Smooth muscle cell (in vitro differentiated cells): Measurements from ENCODE around the gene RIPK1. TPM values are rescaled to one million over a fixed set of nuclear protein-coding genes. Genes with fewer than 3 reads are reported as not detected.

Experiments used
- DNase-seq: peaks from one replicate; lab custom pipeline; 2025; ENCODE audit not compliant: unreplicated experiment; lab: John Stamatoyannopoulos, UW
- H2AFZ ChIP-seq: fragments of 200-600 bp; sonication (generic); 2 replicates; pipeline ENCODE4 v1.6.0; 2016; ENCODE audit warnings: antibody characterized with exemption, low read depth, mild to moderate bottlenecking
- H3F3A ChIP-seq: fragments of 200-600 bp; sonication (generic); 2 replicates; pipeline ENCODE4 v1.6.0; 2017; ENCODE audit warnings: antibody characterized with exemption, low read depth
- H3K27ac ChIP-seq: fragments of 200-600 bp; sonication (generic); 2 replicates; pipeline ENCODE4 v1.5.1; 2016; ENCODE audit warnings: low read depth, mild to moderate bottlenecking
- H3K27me3 ChIP-seq: fragments of 200-600 bp; sonication (generic); 2 replicates; pipeline ENCODE4 v1.6.1; 2016; ENCODE audit warnings: low read depth, mild to moderate bottlenecking
- H3K36me3 ChIP-seq: fragments of 200-600 bp; sonication (generic); 2 replicates; pipeline ENCODE4 v1.5.1; 2016; ENCODE audit warnings: low read depth
- H3K4me1 ChIP-seq: fragments of 200-600 bp; sonication (generic); 2 replicates; pipeline ENCODE4 v1.5.1; 2016; ENCODE audit warnings: low read depth
- H3K4me2 ChIP-seq: fragments of 200-600 bp; sonication (generic); 2 replicates; pipeline ENCODE4 v1.6.0; 2016; ENCODE audit warnings: mild to moderate bottlenecking
- H3K4me3 ChIP-seq: fragments of 200-600 bp; sonication (generic); 2 replicates; pipeline ENCODE4 v1.5.1; 2016; ENCODE audit warnings: mild to moderate bottlenecking
- H3K79me2 ChIP-seq: fragments of 200-600 bp; sonication (generic); 2 replicates; pipeline ENCODE4 v1.6.0; 2016; ENCODE audit warnings: low read depth, mild to moderate bottlenecking
- H3K9ac ChIP-seq: fragments of 200-600 bp; sonication (generic); 2 replicates; pipeline ENCODE4 v1.6.0; 2016; ENCODE audit warnings: low read depth
- H3K9me3 ChIP-seq: fragments of 200-600 bp; sonication (generic); replicated peaks from 2 replicates; pipeline ENCODE4 v1.5.1; 2016; ENCODE audit warnings: low read depth
- H4K20me1 ChIP-seq: fragments of 200-600 bp; sonication (generic); 2 replicates; pipeline ENCODE4 v1.6.0; 2016; ENCODE audit warnings: low read depth
- WGBS: methylation state at CpG from one replicate; pipeline ENCODE4 v1.1.7; 2016; ENCODE audit warnings: low lambda C conversion rate; 5-methylcytosine and 5-hydroxymethylcytosine counted together
- polyA plus RNA-seq: library from polyadenylated mRNA; unstranded; fragments of >200 nt; fragmentation: Nextera tagmentation; extraction: Ambion mirVana; gene quantifications from 2 replicates; pipeline ENCODE4 v1.2.1, GENCODE V29; 2016
- total RNA-seq: library from RNA; depleted of rRNA; stranded (reverse); fragments of >200 nt; gene quantifications from 2 replicates; pipeline ENCODE4 v1.2.3, GENCODE V29; 2014
- TF ChIP-seq, protein P1 (sequence below): fragments of 200-600 bp; sonication (generic); IDR thresholded peaks from 2 replicates; pipeline ENCODE4 v1.5.1; 2017; ENCODE audit warnings: borderline replicate concordance, mild to moderate bottlenecking, antibody characterized with exemption; ENCODE audit not compliant: insufficient read depth, poor library complexity, severe bottlenecking

The RIPK1 gene
- total and polyA plus RNA-seq, 2 experiments from 2014 or later: 8.7 to 12.2 TPM

DNA sequence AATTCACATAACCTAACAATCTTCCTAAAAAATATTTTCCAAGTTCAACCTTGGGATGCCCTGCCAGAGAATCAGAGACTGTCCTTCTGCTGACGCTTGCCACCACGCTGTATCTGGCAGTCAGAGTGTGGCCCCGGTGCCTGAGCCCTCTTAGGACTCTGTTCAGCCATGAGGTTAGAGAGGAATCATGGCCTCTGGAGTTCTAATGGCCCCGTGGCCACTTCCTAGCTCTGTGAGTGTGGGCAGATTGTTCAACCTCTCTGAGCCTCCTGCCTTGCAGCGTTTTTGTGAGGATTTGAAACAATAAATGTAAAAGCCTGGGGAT lies 52.4 kb downstream of the RIPK1 start:
- no peak for DNase-seq
- H3K4me3 ChIP-seq: no peak overlapping the region
- no peaks in the 10 kb centered on the region for H3K36me3 ChIP-seq
- no peak overlapping the region for H3K9ac ChIP-seq
- no peak overlapping the region for H2AFZ ChIP-seq
- peaks cover 11% of the 10 kb centered on the region for H3K79me2 ChIP-seq
- no peaks in the 10 kb centered on the region for H4K20me1 ChIP-seq
- whole genome bisulfite sequencing: 92% methylated on average over 5 of the region's 5 CpGs
- H3K27ac ChIP-seq: no peak overlapping the region
- H3K27me3 ChIP-seq: no peaks in the 10 kb centered on the region
- no peaks in the 10 kb centered on the region for H3K9me3 ChIP-seq
- H3K4me1 ChIP-seq: peaks cover 11% of the 10 kb centered on the region
- TF ChIP-seq, protein P1, sequence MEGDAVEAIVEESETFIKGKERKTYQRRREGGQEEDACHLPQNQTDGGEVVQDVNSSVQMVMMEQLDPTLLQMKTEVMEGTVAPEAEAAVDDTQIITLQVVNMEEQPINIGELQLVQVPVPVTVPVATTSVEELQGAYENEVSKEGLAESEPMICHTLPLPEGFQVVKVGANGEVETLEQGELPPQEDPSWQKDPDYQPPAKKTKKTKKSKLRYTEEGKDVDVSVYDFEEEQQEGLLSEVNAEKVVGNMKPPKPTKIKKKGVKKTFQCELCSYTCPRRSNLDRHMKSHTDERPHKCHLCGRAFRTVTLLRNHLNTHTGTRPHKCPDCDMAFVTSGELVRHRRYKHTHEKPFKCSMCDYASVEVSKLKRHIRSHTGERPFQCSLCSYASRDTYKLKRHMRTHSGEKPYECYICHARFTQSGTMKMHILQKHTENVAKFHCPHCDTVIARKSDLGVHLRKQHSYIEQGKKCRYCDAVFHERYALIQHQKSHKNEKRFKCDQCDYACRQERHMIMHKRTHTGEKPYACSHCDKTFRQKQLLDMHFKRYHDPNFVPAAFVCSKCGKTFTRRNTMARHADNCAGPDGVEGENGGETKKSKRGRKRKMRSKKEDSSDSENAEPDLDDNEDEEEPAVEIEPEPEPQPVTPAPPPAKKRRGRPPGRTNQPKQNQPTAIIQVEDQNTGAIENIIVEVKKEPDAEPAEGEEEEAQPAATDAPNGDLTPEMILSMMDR: no peak
- no peak overlapping the region for H3K4me2 ChIP-seq
- peaks cover 12% of the 10 kb centered on the region for H3F3A ChIP-seq

DNA sequence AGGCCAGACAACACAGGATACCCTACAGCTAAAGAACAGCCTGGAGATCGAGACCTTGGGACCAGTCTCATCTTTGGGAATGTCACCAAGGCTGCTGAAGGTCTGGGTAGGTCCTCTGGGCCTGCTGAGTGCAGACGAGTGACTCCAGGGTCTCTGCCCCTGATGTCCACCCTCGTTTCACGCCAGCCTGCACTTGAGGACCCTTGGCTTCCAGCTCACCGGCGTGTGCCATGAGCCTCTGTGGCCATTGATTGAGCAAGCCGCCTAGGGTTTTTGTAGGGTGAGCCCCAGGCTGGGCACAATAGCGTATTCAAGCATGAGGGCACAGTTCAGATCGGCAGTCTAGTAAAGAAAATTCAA lies 54.5 kb downstream of the RIPK1 start:
- H4K20me1 ChIP-seq: no peaks in the 10 kb centered on the region
- H2AFZ ChIP-seq: no peak overlapping the region
- no peak overlapping the region for H3K27ac ChIP-seq
- peaks cover 11% of the 10 kb centered on the region for H3K79me2 ChIP-seq
- no peak overlapping the region for H3K4me3 ChIP-seq
- H3K36me3 ChIP-seq: no peaks in the 10 kb centered on the region
- TF ChIP-seq, protein P1: no peak
- H3K9me3 ChIP-seq: no peaks in the 10 kb centered on the region
- H3K4me2 ChIP-seq: no peak overlapping the region
- peaks cover under 1% of the 10 kb centered on the region for H3F3A ChIP-seq
- 95% methylated on average over 9 of the region's 9 CpGs for WGBS
- no peaks in the 10 kb centered on the region for H3K27me3 ChIP-seq
- DNase-seq: no peak
- peaks cover 8% of the 10 kb centered on the region for H3K4me1 ChIP-seq
- H3K9ac ChIP-seq: no peak overlapping the region

DNA sequence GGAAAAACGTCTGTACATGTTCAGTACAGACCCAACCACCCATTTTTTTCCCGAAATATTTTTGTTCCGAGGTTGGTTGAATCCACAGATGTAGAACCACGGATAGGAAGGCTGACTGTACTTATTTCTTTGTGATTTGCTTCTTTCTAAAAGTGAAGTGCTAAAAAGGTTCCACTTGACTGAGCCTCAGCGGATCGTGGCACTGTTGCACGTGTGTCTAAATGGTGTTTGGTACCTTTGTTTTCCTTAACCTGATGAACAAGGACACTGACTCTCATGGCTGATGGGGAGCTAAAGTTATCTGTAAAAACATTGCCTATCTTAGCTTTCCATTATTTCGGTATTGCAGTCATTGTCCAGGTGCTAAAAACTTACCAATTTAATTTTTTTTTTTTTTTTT lies 56.4 kb downstream of the RIPK1 start:
- DNase-seq: no peak
- H3K27ac ChIP-seq: no peak overlapping the region

DNA sequence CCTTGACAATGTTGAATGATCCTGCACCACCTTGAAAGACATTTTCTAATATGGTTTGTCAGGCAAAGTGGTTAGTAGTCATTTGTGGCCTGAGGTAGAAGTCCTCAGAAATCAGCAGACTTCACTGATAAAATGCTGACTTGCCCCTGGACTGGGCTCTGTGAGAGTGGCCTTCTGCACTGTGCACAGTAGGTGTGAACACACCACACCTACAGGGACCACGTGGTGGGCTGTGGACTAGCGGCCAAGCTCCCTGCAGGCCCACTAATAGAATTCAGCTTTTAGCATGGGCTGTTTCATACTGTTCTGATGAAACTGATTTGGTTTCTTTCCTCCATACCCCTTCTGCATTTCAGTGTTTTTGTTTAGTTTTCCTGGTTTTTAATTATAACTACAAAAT lies 57.5 kb downstream of the RIPK1 start:
- TF ChIP-seq, protein P1: no peak
- H4K20me1 ChIP-seq: no peaks in the 10 kb centered on the region
- 45% methylated on average over 2 of the region's 2 CpGs for WGBS
- peaks cover 11% of the 10 kb centered on the region for H3K36me3 ChIP-seq
- no peak overlapping the region for H3K9ac ChIP-seq
- H3K4me1 ChIP-seq: no peaks in the 10 kb centered on the region
- H3K27ac ChIP-seq: no peak overlapping the region
- no peak for DNase-seq
- no peaks in the 10 kb centered on the region for H3F3A ChIP-seq
- H3K79me2 ChIP-seq: no peaks in the 10 kb centered on the region
- no peak overlapping the region for H2AFZ ChIP-seq
- no peaks in the 10 kb centered on the region for H3K9me3 ChIP-seq
- H3K27me3 ChIP-seq: no peaks in the 10 kb centered on the region
- H3K4me2 ChIP-seq: no peak overlapping the region
- no peak overlapping the region for H3K4me3 ChIP-seq

More for the DNA sequence above, 56.4 kb downstream of the RIPK1 start:
- Histone ChIP-seq H3K36me3 (peaks cover 11% of the 10 kb centered on the region), H3K4me3 (no peak overlapping the region), H3K9me3 (no peaks in the 10 kb centered on the region), H3K4me2 (no peak overlapping the region), H4K20me1 (no peaks in the 10 kb centered on the region), H2AFZ (no peak overlapping the region), H3K4me1 (peaks cover 2% of the 10 kb centered on the region), H3K27me3 (no peaks in the 10 kb centered on the region), H3F3A (no peaks in the 10 kb centered on the region), H3K9ac (no peak overlapping the region), H3K79me2 (peaks cover 2% of the 10 kb centered on the region)
- WGBS: 91% methylated on average over 8 of the region's 8 CpGs
- TF ChIP-seq, protein P1: no peak
